ENCODE measurements around the gene ZNF592. TPM values are rescaled to one million over a fixed set of nuclear protein-coding genes. Genes with fewer than 3 reads are reported as not detected.

Gene ZNF592
- total and polyA plus RNA-seq, 9 of the 15 experiments (the other 6 are each of a cell fraction or from before 2014, with no cell fraction given) = 0.88 to 23.8 (median 7.4) TPM

- 0 out of 2 replicates have a peak, but pooled peaks have one; percentile 58 for TF ChIP-seq ZBTB9 (CRISPR knock-in tag; IDR thresholded peaks at IDR 0.05)
- no peak for TF ChIP-seq ZNF583 (CRISPR knock-in tag; IDR thresholded peaks at IDR 0.05)
- TF ChIP-seq RBFOX2 (IDR thresholded peaks at IDR 0.05; ENCODE audit: low read depth, low read length) = peak; percentile 98
- TF ChIP-seq ZNF561 (CRISPR knock-in tag; conservative IDR thresholded peaks at IDR 0.05) = no peak
- no peak for TF ChIP-seq SRSF9 (IDR thresholded peaks at IDR 0.05; ENCODE audit: borderline replicate concordance, low read depth, low read length)
- TF ChIP-seq MEIS2 (IDR thresholded peaks at IDR 0.05; ENCODE audit: partially characterized antibody) = no peak
- peak; percentile 82; the same call in 1 of the 2 replicates for TF ChIP-seq ETV5 (CRISPR knock-in tag; IDR thresholded peaks at IDR 0.05; ENCODE audit: low read depth)
- no peak for TF ChIP-seq MEF2A (IDR thresholded peaks at IDR 0.05; ENCODE audit: control insufficient read depth, low read depth, low read length)
- TF ChIP-seq THAP12 (CRISPR knock-in tag; IDR thresholded peaks at IDR 0.05) = 0 out of 2 replicates have a peak, but pooled peaks have one; percentile 2
- peak; percentile 90 for TF ChIP-seq E2F8 (IDR thresholded peaks at IDR 0.05; ENCODE audit: low read depth, partially characterized antibody)
- TF ChIP-seq STAT6 (CRISPR knock-in tag; IDR thresholded peaks at IDR 0.05) = 0 out of 2 replicates have a peak, but pooled peaks have one; percentile 31
- no peak for TF ChIP-seq CHCHD3 (CRISPR knock-in tag; IDR thresholded peaks at IDR 0.05)
- TF ChIP-seq RBM39 (optimal IDR thresholded peaks at IDR 0.05; ENCODE audit: low read depth, low read length) = no peak
- no peak for TF ChIP-seq NR3C1 (CRISPR knock-in tag; IDR thresholded peaks at IDR 0.05)
- TF ChIP-seq TRIM25 (IDR thresholded peaks at IDR 0.05; ENCODE audit: borderline replicate concordance) = no peak
- TF ChIP-seq POLR3G (IDR thresholded peaks at IDR 0.05; ENCODE audit: extremely low read depth, insufficient read length, insufficient replicate concordance) = no peak
Observed at GRCh38 chr15:84716036-84716732, 32.2 kb upstream of the ZNF592 start, which contains the start of gene SEC11A (continued).

Measured in K562 (cell line).